Heart left ventricle (tissue), 13 donors: ENCODE results near the gene DPM2.

Source experiments
- CTCF ChIP-seq, 12 donors: fragments of 200-600 bp; sonication (generic) in 4 of 12; IDR thresholded peaks; one replicate each; pipeline versions ENCODE4 v1.5.0 to v1.8.0; 2018 to 2022; ENCODE audit warnings: antibody characterized with exemption in 12 of 12, mild to moderate bottlenecking in 5 of 12
- POLR2A ChIP-seq, 2 donors: fragments of 450-650 bp; IDR thresholded peaks; one replicate each; pipeline ENCODE4 v1.6.1; 2017; ENCODE audit warnings: antibody characterized with exemption in 2 of 2, mild to moderate bottlenecking in 2 of 2, moderate library complexity in 2 of 2
- donor health status: ischemic (EF 13 %, LVEDD 7.1; RV severe dilation, severe dysfunction).
- donor health status: DM: no; HTN: yes; CAD: no.
- donor health status: DM: no; HTN: no; CAD: no.
- donor health status: ischemic (EF 25% LVEDD 6.9; RV normal size, moderate dysfunction).
- donor health status: ischemic (EF 25% LVEDD 5.7; RV mildly dilated, moderate dysfunction).
- donor health status: ischemic (EF 35%, LVEDD 5.7; RV mildly dilated, moderate dysfunction).
- donor health status: nonischemic (EF 11% LVEDD 7.7; RV severe dilation, severe dysfunction).
- donor health status: DM: yes; HTN: yes; CAD: no.
- donor health status: PGD.
- donor health status: ischemic (EF 29% LVEDD 5.4; RV normal size, mild dysfunction).
- donor health status: nonischemic (EF 23%, LVEDD 6.1; RV moderate dilation, normal function).

GRCh38 chr9:127905004-127905728 is 32.5 kb downstream of the DPM2 start:
- TF ChIP-seq CTCF (IDR thresholded peaks at IDR 0.05) (no peak), POLR2A (IDR thresholded peaks at IDR 0.05) (no peak)
